Endothelial cell (in vitro differentiated cells): Measurements from ENCODE around the gene EFNA5. TPM values are rescaled to one million over a fixed set of nuclear protein-coding genes. Genes with fewer than 3 reads are reported as not detected.

ENCODE experiments used
- DNase-seq: peaks from one replicate; pipeline ENCODE4 v3.0.0; 2021; ENCODE audit warnings: low spot score
- H3K27ac Mint-ChIP-seq: one replicate; pipeline ENCODE4 v1.8.0; 2021; ENCODE audit warnings: mixed read lengths, inconsistent platforms; ENCODE audit not compliant: unreplicated experiment
- H3K27me3 Mint-ChIP-seq: one replicate; pipeline ENCODE4 v1.8.0; 2021; ENCODE audit warnings: mild to moderate bottlenecking, moderate library complexity, mixed read lengths, inconsistent platforms; ENCODE audit not compliant: unreplicated experiment
- H3K36me3 Mint-ChIP-seq: one replicate; pipeline ENCODE4 v1.8.0; 2021; ENCODE audit warnings: mild to moderate bottlenecking, low read depth, mixed read lengths, inconsistent platforms; ENCODE audit not compliant: unreplicated experiment
- H3K4me1 Mint-ChIP-seq: one replicate; pipeline ENCODE4 v1.8.0; 2021; ENCODE audit warnings: mild to moderate bottlenecking, mixed read lengths, inconsistent platforms; ENCODE audit not compliant: unreplicated experiment
- H3K4me3 Mint-ChIP-seq: one replicate; pipeline ENCODE4 v1.8.0; 2021; ENCODE audit warnings: mild to moderate bottlenecking, mixed read lengths, inconsistent platforms; ENCODE audit not compliant: unreplicated experiment
- H3K9me3 Mint-ChIP-seq: one replicate; pipeline ENCODE4 v1.8.0; 2021; ENCODE audit warnings: mixed read lengths, inconsistent platforms; ENCODE audit not compliant: unreplicated experiment
- CTCF ChIP-seq: fragments of 200-600 bp; sonication (generic); IDR thresholded peaks from one replicate; pipeline ENCODE4 v1.5.0; 2021; ENCODE audit warnings: antibody characterized with exemption; ENCODE audit not compliant: unreplicated experiment
- total RNA-seq: library from RNA; stranded (reverse); fragmentation: NEBNext Ultra II Directional; extraction: Animal tissue kit (Norgen Biotek cat#: 25700); gene quantifications from one replicate; pipeline ENCODE4 v1.2.1, GENCODE V29; 2021; ENCODE audit not compliant: unreplicated experiment

Gene EFNA5
- total RNA-seq, 1 donor from 2014 or later, result 8.8 TPM

GRCh38 chr5:107389775-107390148, 281.0 kb downstream of the EFNA5 start:
- peaks cover 30% of the 10 kb centered on the region for H3K4me1 Mint-ChIP-seq
- no peaks in the 10 kb centered on the region for H3K36me3 Mint-ChIP-seq
- TF ChIP-seq CTCF, result no peak
- DNase-seq, result no peak
- no peaks in the 10 kb centered on the region for H3K9me3 Mint-ChIP-seq
- peak overlapping the region; percentile 6 for H3K27ac Mint-ChIP-seq
- H3K27me3 Mint-ChIP-seq, result no peaks in the 10 kb centered on the region
- H3K4me3 Mint-ChIP-seq, result no peak overlapping the region

- H3K4me1 Mint-ChIP-seq, result peaks cover 30% of the 10 kb centered on the region
- no peaks in the 10 kb centered on the region for H3K27me3 Mint-ChIP-seq
- no peak overlapping the region for H3K4me3 Mint-ChIP-seq
- no peak overlapping the region for H3K27ac Mint-ChIP-seq
- no peaks in the 10 kb centered on the region for H3K9me3 Mint-ChIP-seq
- DNase-seq, result no peak
- H3K36me3 Mint-ChIP-seq, result no peaks in the 10 kb centered on the region
- TF ChIP-seq CTCF, result no peak
Observed at GRCh38 chr5:107389130-107389774, 281.5 kb downstream of the EFNA5 start.

DNA sequence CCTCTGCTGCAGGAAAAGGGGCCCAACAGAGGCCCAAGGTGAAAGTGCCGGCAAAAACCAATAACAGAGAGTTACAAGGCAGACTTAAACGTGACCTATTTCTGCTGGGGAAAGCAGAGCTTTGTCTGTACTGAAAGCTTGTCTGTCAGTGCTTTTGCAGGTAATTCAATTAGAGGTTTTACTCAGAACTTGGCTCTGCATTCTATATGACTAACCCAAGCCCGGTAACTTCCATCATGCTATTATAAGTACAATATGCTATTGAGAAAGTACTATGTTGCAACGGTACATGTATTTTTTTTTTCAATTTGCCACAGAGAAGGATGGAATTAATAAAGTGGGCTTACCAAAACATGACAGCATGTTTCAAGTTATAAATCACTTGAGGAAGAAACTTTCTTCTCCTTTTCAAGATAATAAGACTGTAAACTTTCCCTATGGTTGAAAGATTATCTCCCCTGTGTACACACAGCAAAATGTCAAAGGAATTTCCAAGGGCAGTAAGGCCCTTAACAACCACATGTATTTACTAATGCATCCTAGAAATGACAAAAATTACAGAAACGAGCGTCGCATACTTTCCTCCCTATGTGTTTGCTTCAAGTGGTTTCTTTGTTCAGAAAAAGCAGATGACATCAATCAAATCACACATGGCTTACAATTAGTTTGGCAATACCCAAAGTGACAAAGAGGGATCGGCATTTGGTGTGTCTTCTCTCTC, 282.4 kb downstream of the EFNA5 start:
- no peak overlapping the region for H3K27ac Mint-ChIP-seq
- no peak for DNase-seq
- H3K4me3 Mint-ChIP-seq, result no peak overlapping the region
- no peaks in the 10 kb centered on the region for H3K36me3 Mint-ChIP-seq
- H3K4me1 Mint-ChIP-seq, result peaks cover 30% of the 10 kb centered on the region
- H3K9me3 Mint-ChIP-seq, result no peaks in the 10 kb centered on the region
- H3K27me3 Mint-ChIP-seq, result no peaks in the 10 kb centered on the region
- TF ChIP-seq CTCF, result no peak

- Mint-ChIP-seq H3K4me1 (peaks cover 30% of the 10 kb centered on the region), H3K27ac (no peak overlapping the region), H3K27me3 (no peaks in the 10 kb centered on the region), H3K9me3 (no peaks in the 10 kb centered on the region), H3K36me3 (no peaks in the 10 kb centered on the region), H3K4me3 (no peak overlapping the region)
- DNase-seq, result no peak
- TF ChIP-seq CTCF, result no peak
Observed at GRCh38 chr5:107387526-107388140, 283.1 kb downstream of the EFNA5 start.

DNA sequence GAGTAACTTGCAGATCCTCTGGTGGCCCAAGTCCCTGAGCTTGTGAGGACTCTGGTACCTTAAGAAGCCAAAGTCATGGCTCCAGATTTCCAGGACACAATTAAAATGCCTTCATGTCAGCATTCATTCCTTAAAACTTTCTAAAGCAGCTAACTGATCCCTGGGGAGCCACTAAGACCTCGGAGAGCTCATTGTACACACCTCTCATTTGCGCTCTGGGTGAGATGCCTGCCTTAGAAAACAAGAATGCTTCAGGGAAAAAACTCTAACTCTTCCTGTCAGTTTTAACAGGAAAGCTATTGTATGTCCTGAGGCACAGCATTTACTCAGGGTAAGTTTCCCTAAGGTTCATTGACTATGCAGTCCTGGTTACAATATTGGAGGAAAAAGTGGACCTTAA, 285.0 kb downstream of the EFNA5 start:
- Mint-ChIP-seq H3K27me3 (no peaks in the 10 kb centered on the region), H3K27ac (no peak overlapping the region), H3K36me3 (no peaks in the 10 kb centered on the region), H3K4me1 (peaks cover 30% of the 10 kb centered on the region), H3K9me3 (no peaks in the 10 kb centered on the region), H3K4me3 (no peak overlapping the region)
- DNase-seq, result no peak
- no peak for TF ChIP-seq CTCF
